Endothelial cell (in vitro differentiated cells): ENCODE measurements around the gene PPP2R2B. TPM values are rescaled to one million over a fixed set of nuclear protein-coding genes. Genes with fewer than 3 reads are reported as not detected.

Experiments
- DNase-seq: peaks from one replicate; pipeline ENCODE4 v3.0.0; 2021; ENCODE audit warnings: low spot score
- H3K27ac Mint-ChIP-seq: one replicate; pipeline ENCODE4 v1.8.0; 2021; ENCODE audit warnings: mixed read lengths, inconsistent platforms; ENCODE audit not compliant: unreplicated experiment
- H3K27me3 Mint-ChIP-seq: one replicate; pipeline ENCODE4 v1.8.0; 2021; ENCODE audit warnings: mild to moderate bottlenecking, moderate library complexity, mixed read lengths, inconsistent platforms; ENCODE audit not compliant: unreplicated experiment
- H3K36me3 Mint-ChIP-seq: one replicate; pipeline ENCODE4 v1.8.0; 2021; ENCODE audit warnings: mild to moderate bottlenecking, low read depth, mixed read lengths, inconsistent platforms; ENCODE audit not compliant: unreplicated experiment
- H3K4me1 Mint-ChIP-seq: one replicate; pipeline ENCODE4 v1.8.0; 2021; ENCODE audit warnings: mild to moderate bottlenecking, mixed read lengths, inconsistent platforms; ENCODE audit not compliant: unreplicated experiment
- H3K4me3 Mint-ChIP-seq: one replicate; pipeline ENCODE4 v1.8.0; 2021; ENCODE audit warnings: mild to moderate bottlenecking, mixed read lengths, inconsistent platforms; ENCODE audit not compliant: unreplicated experiment
- H3K9me3 Mint-ChIP-seq: one replicate; pipeline ENCODE4 v1.8.0; 2021; ENCODE audit warnings: mixed read lengths, inconsistent platforms; ENCODE audit not compliant: unreplicated experiment
- total RNA-seq: library from RNA; stranded (reverse); fragmentation: NEBNext Ultra II Directional; extraction: Animal tissue kit (Norgen Biotek cat#: 25700); gene quantifications from one replicate; pipeline ENCODE4 v1.2.1, GENCODE V29; 2021; ENCODE audit not compliant: unreplicated experiment
- TF ChIP-seq, protein P1 (sequence below): fragments of 200-600 bp; sonication (generic); IDR thresholded peaks from one replicate; pipeline ENCODE4 v1.5.0; 2021; ENCODE audit warnings: antibody characterized with exemption; ENCODE audit not compliant: unreplicated experiment

PPP2R2B gene
- total RNA-seq, 1 donor from 2014 or later: 0.59 TPM

DNA sequence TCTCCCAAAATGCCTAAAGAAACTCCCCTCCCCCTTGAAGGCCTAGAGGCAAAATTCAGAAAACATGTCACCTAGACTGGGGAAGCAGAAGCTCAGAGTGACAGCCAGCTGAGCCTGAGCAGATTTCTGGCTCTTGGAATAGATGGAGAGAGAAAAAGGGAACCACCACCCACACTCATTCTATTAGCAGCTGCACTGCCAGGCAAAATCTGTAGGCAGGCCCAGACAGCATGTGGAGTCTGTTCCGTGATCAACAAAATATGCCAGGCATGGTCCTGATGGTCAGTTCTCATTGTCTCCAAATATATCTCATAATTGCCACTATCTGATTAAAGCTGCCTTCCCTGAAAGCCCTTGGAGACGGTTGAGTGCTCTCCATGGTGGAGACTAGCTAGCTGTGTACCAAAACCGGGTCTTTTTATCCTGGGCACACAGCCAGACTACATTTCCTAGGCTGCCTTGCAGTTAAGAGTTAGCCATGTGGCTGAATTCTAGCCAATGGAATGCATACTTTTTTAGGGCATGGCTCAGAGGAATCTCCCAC, 230.8 kb downstream of the PPP2R2B start:
- Mint-ChIP-seq H3K9me3 (no peaks in the 10 kb centered on the region), H3K27me3 (no peaks in the 10 kb centered on the region), H3K36me3 (no peaks in the 10 kb centered on the region), H3K27ac (no peak overlapping the region), H3K4me3 (no peak overlapping the region), H3K4me1 (no peaks in the 10 kb centered on the region)
- DNase-seq: no peak
- TF ChIP-seq, protein P1, sequence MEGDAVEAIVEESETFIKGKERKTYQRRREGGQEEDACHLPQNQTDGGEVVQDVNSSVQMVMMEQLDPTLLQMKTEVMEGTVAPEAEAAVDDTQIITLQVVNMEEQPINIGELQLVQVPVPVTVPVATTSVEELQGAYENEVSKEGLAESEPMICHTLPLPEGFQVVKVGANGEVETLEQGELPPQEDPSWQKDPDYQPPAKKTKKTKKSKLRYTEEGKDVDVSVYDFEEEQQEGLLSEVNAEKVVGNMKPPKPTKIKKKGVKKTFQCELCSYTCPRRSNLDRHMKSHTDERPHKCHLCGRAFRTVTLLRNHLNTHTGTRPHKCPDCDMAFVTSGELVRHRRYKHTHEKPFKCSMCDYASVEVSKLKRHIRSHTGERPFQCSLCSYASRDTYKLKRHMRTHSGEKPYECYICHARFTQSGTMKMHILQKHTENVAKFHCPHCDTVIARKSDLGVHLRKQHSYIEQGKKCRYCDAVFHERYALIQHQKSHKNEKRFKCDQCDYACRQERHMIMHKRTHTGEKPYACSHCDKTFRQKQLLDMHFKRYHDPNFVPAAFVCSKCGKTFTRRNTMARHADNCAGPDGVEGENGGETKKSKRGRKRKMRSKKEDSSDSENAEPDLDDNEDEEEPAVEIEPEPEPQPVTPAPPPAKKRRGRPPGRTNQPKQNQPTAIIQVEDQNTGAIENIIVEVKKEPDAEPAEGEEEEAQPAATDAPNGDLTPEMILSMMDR: no peak

DNA sequence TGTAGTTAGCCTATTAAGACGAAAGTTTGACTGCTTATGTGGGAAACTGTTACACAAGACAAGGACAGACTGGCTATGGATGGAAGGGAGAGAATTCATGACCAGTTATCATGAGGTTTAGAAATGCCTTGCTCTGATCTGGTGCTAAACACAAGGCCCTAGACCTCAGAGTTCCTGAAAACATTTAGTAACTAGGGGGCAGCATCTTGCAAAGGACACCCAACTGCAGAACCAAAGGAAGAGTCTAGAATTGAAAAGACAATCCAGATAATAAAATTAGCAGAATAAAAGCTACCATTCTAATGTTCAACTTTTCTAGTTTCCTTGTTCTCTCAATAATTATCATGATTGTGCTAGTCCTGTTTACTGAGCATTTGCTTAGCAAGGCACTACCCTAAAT, 232.1 kb downstream of the PPP2R2B start:
- no peaks in the 10 kb centered on the region for H3K27me3 Mint-ChIP-seq
- no peaks in the 10 kb centered on the region for H3K4me1 Mint-ChIP-seq

DNA sequence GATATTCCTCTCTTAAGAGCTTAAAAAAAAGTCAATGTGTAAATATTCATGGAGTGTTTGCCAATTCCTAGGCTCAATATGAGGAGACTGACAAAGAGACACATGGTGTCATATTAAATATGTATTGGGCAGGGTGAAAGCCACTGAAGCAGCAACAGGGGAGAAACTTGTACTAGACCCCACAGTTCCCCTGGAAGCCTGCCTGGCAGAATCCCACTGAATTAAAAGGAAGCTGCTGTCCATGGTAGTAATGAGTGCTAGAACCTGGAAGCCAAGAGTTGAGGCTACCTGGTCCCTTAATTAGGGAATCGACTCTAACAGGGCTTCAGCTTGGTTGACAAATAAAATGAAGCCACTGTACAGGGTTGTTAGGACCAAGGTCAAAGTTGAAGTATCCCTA, 233.2 kb downstream of the PPP2R2B start:
- H3K27me3 Mint-ChIP-seq: no peaks in the 10 kb centered on the region
- H3K27ac Mint-ChIP-seq: no peak overlapping the region
- no peak for DNase-seq
- no peak overlapping the region for H3K4me3 Mint-ChIP-seq
- H3K4me1 Mint-ChIP-seq: no peaks in the 10 kb centered on the region
- no peaks in the 10 kb centered on the region for H3K9me3 Mint-ChIP-seq
- TF ChIP-seq, protein P1: no peak
- H3K36me3 Mint-ChIP-seq: no peaks in the 10 kb centered on the region

More for the DNA sequence above, 232.1 kb downstream of the PPP2R2B start:
- Mint-ChIP-seq H3K4me3 (no peak overlapping the region), H3K9me3 (no peaks in the 10 kb centered on the region), H3K27ac (no peak overlapping the region), H3K36me3 (no peaks in the 10 kb centered on the region)
- TF ChIP-seq, protein P1: no peak
- no peak for DNase-seq

DNA sequence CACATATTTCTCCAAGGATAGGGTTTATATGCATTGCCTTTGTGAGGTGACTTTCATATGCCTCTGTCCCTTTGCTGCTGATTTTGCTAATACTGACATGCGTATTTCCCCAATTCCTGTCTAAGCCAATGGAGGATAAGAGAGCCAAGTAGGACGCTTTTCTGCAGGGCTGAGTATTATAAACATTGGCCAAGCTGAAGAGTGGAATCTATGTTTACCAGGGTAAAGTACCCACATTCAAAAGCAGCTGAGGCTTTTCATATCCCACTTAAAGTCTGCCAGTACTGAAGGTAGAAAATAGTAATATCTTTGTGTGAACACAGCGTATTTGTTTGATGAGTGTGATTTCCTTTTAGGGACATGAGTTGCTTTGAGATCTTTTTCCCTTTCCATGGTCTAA, 233.7 kb downstream of the PPP2R2B start:
- Mint-ChIP-seq H3K36me3 (no peaks in the 10 kb centered on the region), H3K9me3 (no peaks in the 10 kb centered on the region), H3K4me1 (no peaks in the 10 kb centered on the region), H3K27me3 (no peaks in the 10 kb centered on the region), H3K4me3 (no peak overlapping the region), H3K27ac (no peak overlapping the region)
- DNase-seq: no peak
- TF ChIP-seq, protein P1: no peak

DNA sequence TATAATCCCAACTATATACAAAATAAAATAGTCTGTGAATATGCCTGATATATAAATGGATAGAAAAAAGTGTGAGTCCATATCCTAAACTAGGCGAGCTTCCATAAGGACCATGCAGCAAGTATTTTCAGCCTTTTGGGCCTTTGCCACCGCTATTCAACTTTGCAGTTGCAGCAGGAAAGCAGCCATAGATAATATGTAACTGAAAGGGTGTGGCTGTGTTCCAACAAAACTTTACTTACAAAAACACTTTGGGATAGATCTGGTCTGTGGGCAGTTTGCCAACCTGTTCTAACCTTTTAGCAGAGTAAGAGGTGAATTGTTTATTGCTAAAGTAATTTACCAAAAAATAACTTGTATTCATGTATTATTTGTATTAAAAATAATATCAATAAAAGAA, 234.8 kb downstream of the PPP2R2B start:
- no peak for DNase-seq
- no peaks in the 10 kb centered on the region for H3K27me3 Mint-ChIP-seq
- no peak overlapping the region for H3K4me3 Mint-ChIP-seq
- no peaks in the 10 kb centered on the region for H3K4me1 Mint-ChIP-seq
- no peak overlapping the region for H3K27ac Mint-ChIP-seq
- H3K9me3 Mint-ChIP-seq: no peaks in the 10 kb centered on the region
- TF ChIP-seq, protein P1: no peak
- no peaks in the 10 kb centered on the region for H3K36me3 Mint-ChIP-seq
